Brain microvascular endothelial cell (primary cell): ENCODE data around the gene AGPAT2.
A peak's percentile ranks its signal among the peaks of the same experiment; 100 is the strongest.

Experiments used
- DNase-seq: peaks from one replicate; pipeline ENCODE4 v3.0.0-alpha.2; 2020
- H3K27ac ChIP-seq: fragments of 250-450 bp; sonication (Bioruptor Pico); 2 replicates; pipeline ENCODE4 v1.5.1; 2020; ENCODE audit warnings: mild to moderate bottlenecking, moderate library complexity
- H3K27me3 ChIP-seq: fragments of 250-450 bp; sonication (Bioruptor Pico); replicated peaks from 2 replicates; pipeline ENCODE4 v1.5.1; 2020; ENCODE audit warnings: mild to moderate bottlenecking
- H3K36me3 ChIP-seq: fragments of 250-450 bp; sonication (Bioruptor Pico); replicated peaks from 2 replicates; pipeline ENCODE4 v1.5.1; 2020; ENCODE audit warnings: mild to moderate bottlenecking
- H3K4me3 ChIP-seq: 2 replicates; pipeline ENCODE4 v1.5.1; 2011; ENCODE audit warnings: low read depth, mild to moderate bottlenecking, control low read depth, low read length, moderate library complexity
- CTCF ChIP-seq: IDR thresholded peaks from 2 replicates; pipeline ENCODE4 v1.5.1; 2011; ENCODE audit warnings: low read depth, mild to moderate bottlenecking, moderate library complexity, low read length, control low read depth, inconsistent platforms; ENCODE audit errors: missing control alignments
- in situ Hi-C: cut with HindIII; loops from 2 replicates; pipeline ENCODE4 v1.10.0; 2017; ENCODE audit warnings: low sequenced_read_pairs, low pct_ligation_motif_present

Gene AGPAT2

GRCh38 chr9:136631038-136632000 is 55.9 kb downstream of the AGPAT2 start:
- no peaks in the 10 kb centered on the region for H3K36me3 ChIP-seq
- peak; percentile 92 for TF ChIP-seq CTCF
- no peak overlapping the region for H3K27ac ChIP-seq
- no peak overlapping the region for H3K4me3 ChIP-seq
- H3K27me3 ChIP-seq = no peaks in the 10 kb centered on the region
- in situ Hi-C loops = no loop called here
- DNase-seq = peak; percentile 70

GRCh38 chr9:136630662-136630992 is 56.6 kb downstream of the AGPAT2 start:
- no peak for DNase-seq
- in situ Hi-C loops = no loop called here
- Histone ChIP-seq H3K36me3 (no peaks in the 10 kb centered on the region), H3K27me3 (no peaks in the 10 kb centered on the region), H3K4me3 (no peak overlapping the region), H3K27ac (no peak overlapping the region)
- no peak for TF ChIP-seq CTCF

DNA sequence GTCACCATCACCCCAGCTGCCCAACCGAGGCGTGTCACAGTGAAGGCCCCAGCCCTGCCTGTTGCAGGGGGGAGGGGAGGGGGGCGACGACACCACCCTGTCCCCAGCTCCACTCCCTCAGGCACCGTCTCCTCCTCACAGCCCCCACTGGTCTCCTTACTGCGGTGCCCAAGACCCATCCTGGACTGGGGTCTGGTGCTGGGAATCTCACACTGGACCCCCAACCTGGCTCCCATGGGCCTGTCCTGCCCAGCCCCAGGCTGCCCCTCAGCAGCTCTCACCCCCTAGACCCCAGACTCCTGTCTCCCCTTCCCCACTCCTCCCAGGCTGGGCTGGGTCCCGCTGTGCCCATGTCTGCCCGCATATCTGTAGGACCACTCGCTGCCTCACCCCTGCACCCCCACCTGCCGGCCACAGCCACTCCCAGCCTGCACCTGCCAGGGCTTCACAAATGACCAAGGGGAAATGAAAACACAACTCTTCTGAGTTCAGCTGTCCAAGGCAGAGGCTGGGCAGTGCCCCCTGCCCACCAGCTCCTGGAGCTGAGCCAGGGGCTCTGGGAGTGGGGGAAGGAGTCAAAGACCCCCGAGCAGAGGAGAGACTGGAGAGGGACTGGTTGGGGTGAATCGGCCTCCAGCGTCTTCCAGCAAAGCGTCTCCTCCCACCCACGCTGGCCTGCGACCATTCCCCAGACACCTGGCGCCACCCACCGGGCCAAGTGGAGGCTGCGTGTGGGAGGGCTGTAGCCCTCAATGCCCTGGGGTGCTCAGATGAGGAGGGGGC is 57.2 kb downstream of the AGPAT2 start:
- TF ChIP-seq CTCF = peak; percentile 75
- no peak for DNase-seq
- no peak overlapping the region for H3K27ac ChIP-seq
- H3K4me3 ChIP-seq = no peak overlapping the region
- H3K36me3 ChIP-seq = no peaks in the 10 kb centered on the region
- no peaks in the 10 kb centered on the region for H3K27me3 ChIP-seq
- in situ Hi-C loops = no loop called here

GRCh38 chr9:136629001-136629878 is 58.0 kb downstream of the AGPAT2 start:
- no peaks in the 10 kb centered on the region for H3K27me3 ChIP-seq
- TF ChIP-seq CTCF = no peak

DNA sequence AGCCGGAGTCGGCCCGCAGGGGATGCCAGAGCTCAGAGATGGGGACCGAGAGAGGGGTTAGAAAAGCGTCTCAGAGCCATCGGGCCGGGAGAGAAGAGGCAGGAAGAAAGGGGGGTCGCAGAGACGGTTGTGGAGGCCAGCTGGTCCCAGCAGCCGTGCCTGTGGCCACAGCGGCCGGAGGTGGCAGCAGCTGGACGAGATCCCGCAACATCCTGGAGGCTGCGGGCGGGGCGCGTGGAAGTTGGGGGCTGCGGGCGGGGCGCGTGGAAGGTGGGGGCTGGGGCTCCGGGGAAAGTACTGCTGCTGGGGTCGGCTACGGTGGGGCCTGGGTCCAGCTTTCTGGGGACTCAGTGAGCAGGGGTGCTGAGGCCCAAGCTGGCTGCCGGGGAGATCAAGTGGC is 59.0 kb downstream of the AGPAT2 start:
- no peaks in the 10 kb centered on the region for H3K36me3 ChIP-seq
- no peak for DNase-seq
- H3K27me3 ChIP-seq = no peaks in the 10 kb centered on the region
- no peak overlapping the region for H3K4me3 ChIP-seq
- no peak overlapping the region for H3K27ac ChIP-seq
- no peak for TF ChIP-seq CTCF
- in situ Hi-C loops = no loop called here

More at GRCh38 chr9:136629001-136629878, 58.0 kb downstream of the AGPAT2 start:
- Histone ChIP-seq H3K27ac (no peak overlapping the region), H3K4me3 (no peak overlapping the region), H3K36me3 (no peaks in the 10 kb centered on the region)
- in situ Hi-C loops = no loop called here
- DNase-seq = no peak
